ENCODE data around the gene PNO1.

Gene PNO1

DNA sequence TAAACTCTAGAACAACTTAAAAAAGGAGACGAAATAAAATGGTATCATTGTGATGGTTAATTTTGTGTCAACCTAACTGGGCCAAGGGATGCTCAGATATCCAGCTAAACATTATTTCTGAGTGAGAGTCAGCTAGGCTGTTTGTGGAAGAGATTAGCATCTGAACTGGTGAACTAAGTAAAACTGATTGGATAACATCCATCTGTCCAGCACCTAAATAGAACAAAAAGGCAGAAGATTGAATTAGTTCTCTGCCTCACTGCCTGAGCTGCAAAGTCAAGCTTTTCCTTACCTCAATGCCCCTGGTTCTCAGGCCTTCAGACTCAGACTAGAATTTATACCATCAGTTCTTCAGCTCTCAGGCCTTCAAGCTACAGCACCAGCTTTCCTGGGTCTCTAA is 64.6 kb downstream of the PNO1 start:
- H3K4me1 Mint-ChIP-seq (ENCODE audit: low read depth in 2 of 2): peaks cover 62 to 80% of the 10 kb centered on the region in 2 donors
- peak overlapping the region; percentile 45 to 86 for H3K27ac Mint-ChIP-seq
- H3K9me3 Mint-ChIP-seq: no peaks in the 10 kb centered on the region
- peak overlapping the region in 1 of 2 donors; percentile 71 for H3K4me3 Mint-ChIP-seq
- ATAC-seq (replicated peaks): no peak
- peaks cover 9% of the 10 kb centered on the region for H3K36me3 Mint-ChIP-seq (ENCODE audit: insufficient read depth)
- no peak for DNase-seq
- H3K27me3 Mint-ChIP-seq: no peaks in the 10 kb centered on the region

DNA sequence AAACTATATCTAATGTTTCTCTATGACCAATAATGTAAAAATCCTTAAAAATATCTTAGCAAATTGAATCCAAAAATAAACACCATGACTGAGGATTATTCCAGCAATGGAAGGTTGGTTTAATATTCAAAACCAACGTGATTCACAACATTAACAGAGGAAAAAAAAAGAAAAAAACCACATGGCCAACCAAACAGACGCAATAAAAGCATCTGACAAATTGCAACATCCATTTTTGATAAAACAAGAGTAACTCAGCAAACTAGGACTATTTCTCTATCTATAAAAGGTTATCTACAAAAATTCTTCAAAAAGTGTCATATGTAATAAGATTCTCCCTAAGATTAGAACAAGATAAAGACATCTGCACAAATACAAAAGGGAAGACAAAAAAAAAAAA is 65.7 kb downstream of the PNO1 start:
- Mint-ChIP-seq H3K9me3 (no peaks in the 10 kb centered on the region), H3K27me3 (no peaks in the 10 kb centered on the region), H3K4me3 (peak overlapping the region in 1 of 2 donors; percentile 58), H3K36me3 (ENCODE audit: insufficient read depth) (peaks cover 7% of the 10 kb centered on the region), H3K27ac (peak overlapping the region; percentile 45 to 86), H3K4me1 (ENCODE audit: low read depth in 2 of 2) (peaks cover 62 to 87% of the 10 kb centered on the region in 2 donors)
- DNase-seq (no peak), ATAC-seq (replicated peaks) (no peak)

- Mint-ChIP-seq H3K27me3 (no peaks in the 10 kb centered on the region), H3K36me3 (ENCODE audit: insufficient read depth) (peaks cover 18% of the 10 kb centered on the region), H3K9me3 (no peaks in the 10 kb centered on the region), H3K4me3 (peak overlapping the region; percentile 5 to 58), H3K27ac (peak overlapping the region; percentile 34 to 44), H3K4me1 (ENCODE audit: low read depth in 2 of 2) (peaks cover 63 to 87% of the 10 kb centered on the region in 2 donors)
- DNase-seq (peak in 1 of 3 experiments; percentile 6), ATAC-seq (replicated peaks) (peak; percentile 79)
These were observed 67.5 kb downstream of the PNO1 start for GRCh38 chr2:68225119-68225632.

All from effector memory CD8-positive, alpha-beta T cell (primary cell).